Liver (tissue), 9 donors: ENCODE data around the gene NHLRC1. TPM values are rescaled to one million over a fixed set of nuclear protein-coding genes. Genes with fewer than 3 reads are reported as not detected.

Source experiments
- DNase-seq: peaks from one replicate; pipeline ENCODE4 v3.0.0-alpha.2; 2017; ENCODE audit warnings: low spot score
- H3K27ac ChIP-seq, 2 donors: one replicate each; pipeline ENCODE4 v1.7.0; 2013; ENCODE audit warnings: inconsistent platforms in 2 of 2, low read length in 2 of 2, control low read depth in 1 of 2, low read depth in 1 of 2, mild to moderate bottlenecking in 1 of 2
- H3K27me3 ChIP-seq, 4 donors: one replicate each; pipeline versions ENCODE4 v1.6.1 to v1.7.0; 2013; ENCODE audit warnings: low read length in 3 of 4, inconsistent platforms in 1 of 4, mild to moderate bottlenecking in 1 of 4, moderate library complexity in 1 of 4; ENCODE audit not compliant: control insufficient read depth in 4 of 4, insufficient read depth in 4 of 4
- H3K36me3 ChIP-seq, 4 donors: one replicate each; pipeline versions ENCODE4 v1.6.1 to v1.7.0; 2013; ENCODE audit warnings: low read length in 3 of 4, mild to moderate bottlenecking in 3 of 4, low read depth in 1 of 4, moderate library complexity in 1 of 4; ENCODE audit not compliant: control insufficient read depth in 4 of 4, insufficient read depth in 3 of 4
- H3K4me1 ChIP-seq, 4 donors: one replicate each; pipeline versions ENCODE4 v1.6.1 to v1.7.0; 2013; ENCODE audit warnings: low read length in 3 of 4, mild to moderate bottlenecking in 3 of 4, moderate library complexity in 1 of 4; ENCODE audit not compliant: control insufficient read depth in 4 of 4, insufficient read depth in 4 of 4
- H3K4me3 ChIP-seq, 3 donors: one replicate each; pipeline versions ENCODE4 v1.6.1 to v1.7.0; 2013; ENCODE audit warnings: low read length in 3 of 3, control low read depth in 1 of 3, low read depth in 1 of 3, mild to moderate bottlenecking in 1 of 3
- H3K9ac ChIP-seq, 2 donors: one replicate each; pipeline ENCODE4 v1.7.0; 2013; ENCODE audit warnings: low read length in 2 of 2, mild to moderate bottlenecking in 2 of 2, moderate library complexity in 2 of 2, control low read depth in 1 of 2, low read depth in 1 of 2
- H3K9me3 ChIP-seq, 4 donors: one replicate each; pipeline versions ENCODE4 v1.6.1 to v1.7.0; 2013; ENCODE audit warnings: low read length in 3 of 4; ENCODE audit not compliant: control insufficient read depth in 4 of 4
- EGR1 ChIP-seq, 2 donors: IDR thresholded peaks; 2 replicates each; pipeline ENCODE4 v1.6.1; 2016 to 2018; ENCODE audit warnings: antibody characterized with exemption in 2 of 2, low read depth in 2 of 2
- FOXA1 ChIP-seq: IDR thresholded peaks from 2 replicates; pipeline ENCODE4 v1.6.1; 2016; ENCODE audit warnings: antibody characterized with exemption
- FOXA2 ChIP-seq: IDR thresholded peaks from 2 replicates; pipeline ENCODE4 v1.6.1; 2016; ENCODE audit warnings: antibody characterized with exemption
- YY1 ChIP-seq: IDR thresholded peaks from 2 replicates; pipeline ENCODE4 v1.6.1; 2016; ENCODE audit warnings: antibody characterized with exemption, mild to moderate bottlenecking
- WGBS: extraction: QIAGEN DNeasy Blood & Tissue Kit; methylation state at CpG from one replicate; pipeline ENCODE4 v1.1.7; 2013; 5-methylcytosine and 5-hydroxymethylcytosine counted together
- polyA plus RNA-seq, 2 donors: library from polyadenylated mRNA; stranded (reverse) in 1 of 2; unstranded in 1 of 2; fragments of 200-250 nt in 1 of 2; fragments of >200 nt in 1 of 2; fragmentation: Nextera tagmentation in 1 of 2; extraction: Ambion mirVana in 1 of 2; gene quantifications; one replicate each; pipeline versions ENCODE4 v1.2.1 to v1.2.3, GENCODE V29; 2013 to 2015
- total RNA-seq, 2 donors: library from RNA; depleted of rRNA; stranded (reverse); fragments of >200 nt; gene quantifications; one replicate each; pipeline ENCODE4 v1.2.3, GENCODE V29; 2014
- TF ChIP-seq, protein P1 (sequence below): fragments of 150-350 bp; IDR thresholded peaks from 2 replicates; pipeline ENCODE4 v1.5.1; 2017; ENCODE audit warnings: improper control_type of control experiment, low read depth, low read length; ENCODE audit not compliant: missing input control
- TF ChIP-seq, protein P2 (sequence below): IDR thresholded peaks from 2 replicates; pipeline ENCODE4 v1.6.1; 2016; ENCODE audit warnings: antibody characterized with exemption
- TF ChIP-seq, protein P3 (sequence below): IDR thresholded peaks from 2 replicates; pipeline ENCODE4 v1.6.1; 2016; ENCODE audit warnings: antibody characterized with exemption, mild to moderate bottlenecking
- TF ChIP-seq, protein P4 (sequence below): IDR thresholded peaks from 2 replicates; pipeline ENCODE4 v1.6.1; 2016; ENCODE audit warnings: antibody characterized with exemption
- donor health status: healthy.
- donor health status: healthy.
- donor health status: healthy.
- donor health status: healthy.
- donor health status: healthy.

Gene NHLRC1
- total and polyA plus RNA-seq, 4 donors, result 2.1 to 4.4 (median 3.0) TPM

DNA sequence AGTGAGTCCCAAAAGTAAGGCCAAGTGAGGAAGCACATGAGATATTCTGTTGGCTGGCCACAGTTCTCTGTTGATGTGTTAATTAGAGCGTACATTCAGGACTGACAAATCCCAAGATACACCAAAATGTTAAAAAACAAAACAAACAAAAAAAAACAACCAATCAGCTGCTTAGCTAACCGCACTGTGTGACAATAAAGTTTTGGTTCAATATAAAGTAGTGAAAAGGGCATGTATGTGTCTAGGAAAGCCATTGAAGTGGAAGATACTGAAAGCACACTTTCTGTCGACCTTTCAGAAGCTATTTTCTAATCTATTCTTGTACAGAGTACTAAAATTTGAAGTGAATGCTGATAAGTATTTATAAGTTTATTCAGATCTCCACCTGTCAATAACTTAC is 26.1 kb downstream of the NHLRC1 start (continued):
- TF ChIP-seq, protein P1, sequence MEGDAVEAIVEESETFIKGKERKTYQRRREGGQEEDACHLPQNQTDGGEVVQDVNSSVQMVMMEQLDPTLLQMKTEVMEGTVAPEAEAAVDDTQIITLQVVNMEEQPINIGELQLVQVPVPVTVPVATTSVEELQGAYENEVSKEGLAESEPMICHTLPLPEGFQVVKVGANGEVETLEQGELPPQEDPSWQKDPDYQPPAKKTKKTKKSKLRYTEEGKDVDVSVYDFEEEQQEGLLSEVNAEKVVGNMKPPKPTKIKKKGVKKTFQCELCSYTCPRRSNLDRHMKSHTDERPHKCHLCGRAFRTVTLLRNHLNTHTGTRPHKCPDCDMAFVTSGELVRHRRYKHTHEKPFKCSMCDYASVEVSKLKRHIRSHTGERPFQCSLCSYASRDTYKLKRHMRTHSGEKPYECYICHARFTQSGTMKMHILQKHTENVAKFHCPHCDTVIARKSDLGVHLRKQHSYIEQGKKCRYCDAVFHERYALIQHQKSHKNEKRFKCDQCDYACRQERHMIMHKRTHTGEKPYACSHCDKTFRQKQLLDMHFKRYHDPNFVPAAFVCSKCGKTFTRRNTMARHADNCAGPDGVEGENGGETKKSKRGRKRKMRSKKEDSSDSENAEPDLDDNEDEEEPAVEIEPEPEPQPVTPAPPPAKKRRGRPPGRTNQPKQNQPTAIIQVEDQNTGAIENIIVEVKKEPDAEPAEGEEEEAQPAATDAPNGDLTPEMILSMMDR, result no peak
- TF ChIP-seq, protein P2, sequence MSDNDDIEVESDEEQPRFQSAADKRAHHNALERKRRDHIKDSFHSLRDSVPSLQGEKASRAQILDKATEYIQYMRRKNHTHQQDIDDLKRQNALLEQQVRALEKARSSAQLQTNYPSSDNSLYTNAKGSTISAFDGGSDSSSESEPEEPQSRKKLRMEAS, result no peak

DNA sequence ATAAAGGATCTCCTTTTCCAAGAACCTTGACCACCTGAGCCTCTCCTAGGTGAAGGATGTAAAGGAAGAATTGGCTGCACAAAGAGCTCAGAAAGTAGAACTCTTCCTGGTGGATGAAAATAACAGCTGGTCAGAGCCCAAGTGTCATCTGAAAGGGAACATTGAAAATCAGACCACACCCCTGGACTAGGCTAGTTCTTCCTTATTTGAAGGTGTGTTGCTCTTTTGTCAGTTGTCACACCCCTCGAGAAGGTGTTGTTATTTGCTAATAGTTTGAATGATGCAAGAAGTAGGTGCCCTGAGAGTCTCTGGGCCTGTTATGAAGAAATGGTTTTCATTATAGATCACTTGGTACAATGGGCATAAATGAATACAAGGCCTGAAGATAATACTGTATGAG is 31.1 kb downstream of the NHLRC1 start:
- Histone ChIP-seq H3K9ac (no peak overlapping the region), H3K4me1 (no peaks in the 10 kb centered on the region), H3K36me3 (no peaks in the 10 kb centered on the region), H3K27ac (no peak overlapping the region), H3K27me3 (no peaks in the 10 kb centered on the region), H3K9me3 (peaks cover 0 to 2% (median 0%) of the 10 kb centered on the region in 4 donors), H3K4me3 (no peak overlapping the region)
- DNase-seq, result no peak
- 85% methylated on average over 1 of the region's 1 CpG for WGBS
- TF ChIP-seq EGR1 (IDR thresholded peaks at IDR 0.05; ENCODE audit: low read depth in 2 of 2) (no peak), FOXA2 (no peak), YY1 (no peak)
- TF ChIP-seq, protein P3, sequence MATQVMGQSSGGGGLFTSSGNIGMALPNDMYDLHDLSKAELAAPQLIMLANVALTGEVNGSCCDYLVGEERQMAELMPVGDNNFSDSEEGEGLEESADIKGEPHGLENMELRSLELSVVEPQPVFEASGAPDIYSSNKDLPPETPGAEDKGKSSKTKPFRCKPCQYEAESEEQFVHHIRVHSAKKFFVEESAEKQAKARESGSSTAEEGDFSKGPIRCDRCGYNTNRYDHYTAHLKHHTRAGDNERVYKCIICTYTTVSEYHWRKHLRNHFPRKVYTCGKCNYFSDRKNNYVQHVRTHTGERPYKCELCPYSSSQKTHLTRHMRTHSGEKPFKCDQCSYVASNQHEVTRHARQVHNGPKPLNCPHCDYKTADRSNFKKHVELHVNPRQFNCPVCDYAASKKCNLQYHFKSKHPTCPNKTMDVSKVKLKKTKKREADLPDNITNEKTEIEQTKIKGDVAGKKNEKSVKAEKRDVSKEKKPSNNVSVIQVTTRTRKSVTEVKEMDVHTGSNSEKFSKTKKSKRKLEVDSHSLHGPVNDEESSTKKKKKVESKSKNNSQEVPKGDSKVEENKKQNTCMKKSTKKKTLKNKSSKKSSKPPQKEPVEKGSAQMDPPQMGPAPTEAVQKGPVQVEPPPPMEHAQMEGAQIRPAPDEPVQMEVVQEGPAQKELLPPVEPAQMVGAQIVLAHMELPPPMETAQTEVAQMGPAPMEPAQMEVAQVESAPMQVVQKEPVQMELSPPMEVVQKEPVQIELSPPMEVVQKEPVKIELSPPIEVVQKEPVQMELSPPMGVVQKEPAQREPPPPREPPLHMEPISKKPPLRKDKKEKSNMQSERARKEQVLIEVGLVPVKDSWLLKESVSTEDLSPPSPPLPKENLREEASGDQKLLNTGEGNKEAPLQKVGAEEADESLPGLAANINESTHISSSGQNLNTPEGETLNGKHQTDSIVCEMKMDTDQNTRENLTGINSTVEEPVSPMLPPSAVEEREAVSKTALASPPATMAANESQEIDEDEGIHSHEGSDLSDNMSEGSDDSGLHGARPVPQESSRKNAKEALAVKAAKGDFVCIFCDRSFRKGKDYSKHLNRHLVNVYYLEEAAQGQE, result no peak
- TF ChIP-seq, protein P4, sequence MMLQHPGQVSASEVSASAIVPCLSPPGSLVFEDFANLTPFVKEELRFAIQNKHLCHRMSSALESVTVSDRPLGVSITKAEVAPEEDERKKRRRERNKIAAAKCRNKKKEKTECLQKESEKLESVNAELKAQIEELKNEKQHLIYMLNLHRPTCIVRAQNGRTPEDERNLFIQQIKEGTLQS, result no peak
- TF ChIP-seq, protein P1, result no peak

DNA sequence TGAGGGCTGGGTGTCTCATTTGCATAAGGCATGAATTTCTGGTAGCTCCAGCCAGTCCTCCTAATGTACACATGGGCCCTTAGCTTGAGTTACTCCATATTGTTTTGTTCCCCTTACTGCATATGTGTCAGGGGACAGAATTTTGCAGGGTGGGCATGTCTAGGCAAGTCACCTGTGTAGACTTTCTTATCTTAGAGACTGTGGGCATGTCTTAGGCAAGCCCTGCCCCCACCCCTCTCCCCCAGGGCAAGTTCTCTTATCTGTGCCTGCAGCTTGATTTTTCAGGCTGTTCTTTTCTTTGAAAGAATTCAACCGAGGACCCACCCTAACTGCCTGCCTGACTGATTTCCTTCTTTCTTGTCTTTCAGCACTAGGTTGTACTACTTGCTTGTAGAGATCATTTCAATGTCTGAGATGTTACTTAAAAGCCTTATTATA is 32.1 kb downstream of the NHLRC1 start:
- no peak overlapping the region for H3K27ac ChIP-seq
- H3K9me3 ChIP-seq, result peaks cover 0 to 2% (median 0%) of the 10 kb centered on the region in 4 donors
- TF ChIP-seq, protein P1, result no peak
- TF ChIP-seq EGR1 (IDR thresholded peaks at IDR 0.05; ENCODE audit: low read depth in 2 of 2), result no peak
- TF ChIP-seq YY1, result no peak
- TF ChIP-seq, protein P3, result no peak
- TF ChIP-seq FOXA1, result no peak
- 94% methylated on average over 1 of the region's 1 CpG for WGBS
- no peaks in the 10 kb centered on the region for H3K27me3 ChIP-seq
- H3K36me3 ChIP-seq, result no peaks in the 10 kb centered on the region
- H3K4me1 ChIP-seq, result no peaks in the 10 kb centered on the region
- no peak overlapping the region for H3K4me3 ChIP-seq
- H3K9ac ChIP-seq, result no peak overlapping the region
- no peak for DNase-seq
